Gastrocnemius medialis (tissue), 4 donors: Measurements from ENCODE around the gene OR4B1. TPM values are rescaled to one million over a fixed set of nuclear protein-coding genes. Genes with fewer than 3 reads are reported as not detected.

Experiments
- ATAC-seq, 2 donors: fragments of 150-250 bp; one replicate each; pipeline ENCODE4 v1.9.1; 2016
- DNase-seq, 2 donors: peaks; one replicate each; pipeline ENCODE4 v3.0.0-alpha.2; 2019
- H3K27ac ChIP-seq, 4 donors: fragments of 200-600 bp; sonication (generic); 1 replicate in 1 of 4; 2 replicates in 3 of 4; pipeline ENCODE4 v1.5.1; 2016 to 2018; ENCODE audit warnings: mild to moderate bottlenecking in 2 of 4, moderate library complexity in 1 of 4
- H3K27me3 ChIP-seq, 3 donors: fragments of 200-600 bp; sonication (generic) in 2 of 3; 1 replicate in 1 of 3; 2 replicates in 2 of 3; pipeline versions ENCODE4 v1.5.1 to v1.6.0; 2016 to 2019; ENCODE audit warnings: mild to moderate bottlenecking in 1 of 3, moderate library complexity in 1 of 3
- H3K36me3 ChIP-seq, 2 donors: fragments of 200-600 bp; sonication (generic) in 1 of 2; one replicate each; pipeline ENCODE4 v1.5.1; 2017 to 2018
- H3K4me1 ChIP-seq, 2 donors: fragments of 200-600 bp; sonication (generic) in 1 of 2; one replicate each; pipeline ENCODE4 v1.5.1; 2016 to 2017; ENCODE audit warnings: mild to moderate bottlenecking in 2 of 2
- H3K4me3 ChIP-seq, 4 donors: fragments of 200-600 bp; sonication (generic) in 3 of 4; 1 replicate in 1 of 4; 2 replicates in 3 of 4; pipeline ENCODE4 v1.5.1; 2016 to 2019; ENCODE audit warnings: mild to moderate bottlenecking in 2 of 4
- H3K9me3 ChIP-seq, 3 donors: fragments of 200-600 bp; sonication (generic) in 2 of 3; 1 replicate in 1 of 3; 2 replicates in 2 of 3; pipeline ENCODE4 v1.5.1; 2016 to 2019
- POLR2A ChIP-seq, 2 donors: fragments of 450-650 bp; IDR thresholded peaks; one replicate each; pipeline ENCODE4 v1.6.1; 2017; ENCODE audit warnings: antibody characterized with exemption in 2 of 2, mild to moderate bottlenecking in 2 of 2, moderate library complexity in 2 of 2
- in situ Hi-C, 4 donors: fragments of 200-750 bp; cut with MboI; loops; one replicate each; pipeline versions ENCODE4 v1.15.0 to v1.8.0; 2017; ENCODE audit warnings: low sequenced_read_pairs in 4 of 4
- intact Hi-C: fragments of 100-400 bp; cut with DNase I; formaldehyde crosslinking; loops from one replicate; pipeline ENCODE4 v1.15.1; 2023; ENCODE audit warnings: low total_unique reads
- total RNA-seq, 4 donors: library from RNA; depleted of rRNA; stranded (reverse); fragments of >200 nt; gene quantifications; one replicate each; pipeline versions ENCODE4 v1.1.0 to v1.2.3, GENCODE V29; 2016
- TF ChIP-seq, protein P1 (sequence below), 5 experiments: fragments of 450-650 bp in 3 of 5; fragments of 200-600 bp in 2 of 5; sonication (generic) in 2 of 5; IDR thresholded peaks in 4 of 5; conservative IDR thresholded peaks in 1 of 5; 1 replicate in 4 of 5; 2 replicates in 1 of 5; pipeline ENCODE4 v1.5.1; 2016 to 2019; ENCODE audit warnings: antibody characterized with exemption in 5 of 5, mild to moderate bottlenecking in 3 of 5, moderate library complexity in 3 of 5

The OR4B1 gene
- total RNA-seq, 4 donors from 2014 or later: not detected

DNA sequence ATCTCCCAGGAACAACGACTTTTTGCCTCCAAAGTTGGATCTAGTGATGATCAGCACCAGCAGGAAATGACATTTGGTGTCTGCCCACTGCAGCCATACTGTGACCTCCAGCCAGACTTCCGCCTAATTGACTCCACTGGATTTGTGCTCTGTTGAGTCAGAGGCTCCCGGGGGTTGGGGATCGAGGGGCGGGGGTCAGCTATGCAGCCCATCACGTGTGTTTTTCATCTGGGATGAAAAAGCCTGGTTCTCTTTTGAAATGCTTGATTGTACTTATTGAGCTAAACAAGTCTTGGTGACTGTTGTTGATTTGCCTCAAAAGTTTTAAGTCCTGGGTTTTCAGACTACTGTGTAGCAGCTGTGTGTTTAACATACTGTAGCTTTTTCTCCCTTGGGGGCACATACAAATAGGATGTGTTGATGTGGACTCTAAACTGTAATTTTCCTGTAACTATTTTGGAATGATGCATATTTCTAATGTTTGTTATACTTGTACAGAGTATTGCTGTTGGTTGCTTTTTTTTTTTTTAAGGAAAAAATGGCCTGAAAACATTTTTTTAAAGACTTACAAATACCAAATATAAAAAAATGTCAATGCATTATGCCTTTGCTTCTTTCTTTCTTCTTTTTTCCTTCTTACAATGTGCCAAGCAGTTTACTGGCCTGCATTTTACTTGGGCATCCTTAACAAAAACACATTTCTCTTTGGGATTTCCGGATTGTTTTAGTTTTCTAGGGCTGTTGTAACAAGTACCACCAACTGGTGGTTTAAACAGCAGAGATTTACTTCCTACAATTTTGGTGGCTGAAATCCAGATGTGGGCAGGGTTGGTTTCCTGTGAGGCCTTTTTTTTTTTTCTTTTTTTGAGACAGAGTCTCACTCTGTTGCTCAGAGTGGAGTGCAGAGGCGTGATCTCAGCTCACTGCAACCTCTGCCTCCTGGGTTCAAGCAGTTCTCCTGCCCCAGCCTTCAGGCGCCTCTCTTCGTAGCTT lies 46.1 kb upstream of the OR4B1 start:
- no peak for DNase-seq
- intact Hi-C loops: no loop called here
- H3K27me3 ChIP-seq: no peaks in the 10 kb centered on the region

DNA sequence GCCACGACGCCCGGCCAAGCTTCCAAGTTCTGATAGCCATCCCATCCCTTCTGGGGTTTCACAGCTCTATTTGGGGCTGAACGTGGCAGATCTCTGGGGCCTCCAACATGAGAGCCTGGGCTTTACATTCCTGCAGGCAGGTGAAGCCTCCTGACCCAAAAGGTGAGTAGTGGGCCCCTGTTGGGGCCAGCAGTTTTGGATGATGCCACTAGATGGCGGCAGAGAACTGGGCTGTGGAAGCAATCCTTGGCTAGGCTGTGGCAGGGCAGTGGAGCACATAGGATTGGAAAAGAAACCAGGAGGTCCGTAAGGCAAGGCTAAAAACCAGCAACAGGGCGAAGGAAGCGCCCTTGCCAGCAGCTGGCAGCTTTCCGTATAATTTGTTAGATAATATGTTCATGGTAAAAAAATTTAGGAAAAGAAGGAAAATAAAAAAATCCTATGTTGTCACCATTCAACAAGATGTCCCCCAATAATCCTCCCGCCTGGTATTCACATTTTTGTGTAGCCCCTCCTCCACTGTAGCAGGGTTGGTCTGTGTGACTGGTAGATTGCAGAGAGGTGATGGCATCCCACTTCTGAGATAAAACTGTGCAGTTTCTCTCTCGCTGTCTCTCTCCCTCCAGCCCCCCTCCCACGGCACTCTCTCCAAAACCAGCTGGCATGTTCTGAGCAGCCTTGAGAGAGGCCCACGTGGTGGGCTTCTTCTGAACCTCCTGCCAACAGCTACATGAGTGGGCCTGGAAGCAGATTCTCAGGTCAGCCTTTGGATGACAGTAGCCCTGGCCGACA lies 43.6 kb upstream of the OR4B1 start:
- no peaks in the 10 kb centered on the region for H3K27me3 ChIP-seq
- H3K4me1 ChIP-seq: peaks cover 0 to 4% of the 10 kb centered on the region in 2 donors
- H3K36me3 ChIP-seq: no peaks in the 10 kb centered on the region
- in situ Hi-C loops: no loop called here
- intact Hi-C loops: no loop called here
- H3K4me3 ChIP-seq: peak overlapping the region in 1 of 4 donors; percentile 31
- DNase-seq: peak; percentile 26 to 29
- TF ChIP-seq POLR2A (IDR thresholded peaks at IDR 0.05): no peak
- TF ChIP-seq, protein P1, sequence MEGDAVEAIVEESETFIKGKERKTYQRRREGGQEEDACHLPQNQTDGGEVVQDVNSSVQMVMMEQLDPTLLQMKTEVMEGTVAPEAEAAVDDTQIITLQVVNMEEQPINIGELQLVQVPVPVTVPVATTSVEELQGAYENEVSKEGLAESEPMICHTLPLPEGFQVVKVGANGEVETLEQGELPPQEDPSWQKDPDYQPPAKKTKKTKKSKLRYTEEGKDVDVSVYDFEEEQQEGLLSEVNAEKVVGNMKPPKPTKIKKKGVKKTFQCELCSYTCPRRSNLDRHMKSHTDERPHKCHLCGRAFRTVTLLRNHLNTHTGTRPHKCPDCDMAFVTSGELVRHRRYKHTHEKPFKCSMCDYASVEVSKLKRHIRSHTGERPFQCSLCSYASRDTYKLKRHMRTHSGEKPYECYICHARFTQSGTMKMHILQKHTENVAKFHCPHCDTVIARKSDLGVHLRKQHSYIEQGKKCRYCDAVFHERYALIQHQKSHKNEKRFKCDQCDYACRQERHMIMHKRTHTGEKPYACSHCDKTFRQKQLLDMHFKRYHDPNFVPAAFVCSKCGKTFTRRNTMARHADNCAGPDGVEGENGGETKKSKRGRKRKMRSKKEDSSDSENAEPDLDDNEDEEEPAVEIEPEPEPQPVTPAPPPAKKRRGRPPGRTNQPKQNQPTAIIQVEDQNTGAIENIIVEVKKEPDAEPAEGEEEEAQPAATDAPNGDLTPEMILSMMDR (IDR thresholded peaks at IDR 0.05 in 4 of 5, conservative IDR thresholded peaks at IDR 0.05 in 1 of 5): peak; percentile 57 to 84 (median 74)
- H3K9me3 ChIP-seq: no peaks in the 10 kb centered on the region
- no peak overlapping the region for H3K27ac ChIP-seq
- peak; percentile 60 to 78 for ATAC-seq

More for the DNA sequence above, 46.1 kb upstream of the OR4B1 start:
- Histone ChIP-seq H3K4me3 (no peak overlapping the region), H3K36me3 (no peaks in the 10 kb centered on the region), H3K9me3 (no peaks in the 10 kb centered on the region), H3K4me1 (peaks cover 0 to 4% of the 10 kb centered on the region in 2 donors), H3K27ac (no peak overlapping the region)
- no peak for ATAC-seq
- in situ Hi-C loops: no loop called here
- TF ChIP-seq, protein P1 (IDR thresholded peaks at IDR 0.05 in 4 of 5, conservative IDR thresholded peaks at IDR 0.05 in 1 of 5): no peak
- TF ChIP-seq POLR2A (IDR thresholded peaks at IDR 0.05): no peak

DNA sequence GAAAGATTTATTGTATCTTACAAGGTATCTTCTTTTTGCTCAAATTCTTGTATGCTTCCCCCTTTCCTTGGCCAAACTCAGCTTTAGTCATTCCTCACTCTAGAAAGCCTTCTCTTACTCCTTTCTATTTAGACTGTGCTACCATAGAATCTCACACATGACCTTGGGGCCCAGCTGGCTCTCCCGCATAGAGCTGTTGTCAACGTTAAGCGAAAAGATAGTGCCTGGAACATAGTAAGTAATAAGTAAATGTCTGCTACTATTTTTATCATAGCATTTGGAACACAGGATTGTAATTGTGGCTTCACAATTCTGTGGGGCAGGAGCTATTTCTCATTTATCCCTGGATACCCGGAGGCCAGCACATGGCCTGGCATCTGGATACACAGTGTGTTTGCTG lies 38.9 kb upstream of the OR4B1 start:
- no peaks in the 10 kb centered on the region for H3K36me3 ChIP-seq
- ATAC-seq (no peak), DNase-seq (no peak)
- H3K27me3 ChIP-seq: no peaks in the 10 kb centered on the region
- TF ChIP-seq POLR2A (IDR thresholded peaks at IDR 0.05): no peak
- TF ChIP-seq, protein P1 (IDR thresholded peaks at IDR 0.05 in 4 of 5, conservative IDR thresholded peaks at IDR 0.05 in 1 of 5): no peak
- no peaks in the 10 kb centered on the region for H3K4me1 ChIP-seq
- H3K27ac ChIP-seq: no peak overlapping the region
- no peaks in the 10 kb centered on the region for H3K9me3 ChIP-seq
- in situ Hi-C loops (no loop called here), intact Hi-C loops (no loop called here)
- no peak overlapping the region for H3K4me3 ChIP-seq

DNA sequence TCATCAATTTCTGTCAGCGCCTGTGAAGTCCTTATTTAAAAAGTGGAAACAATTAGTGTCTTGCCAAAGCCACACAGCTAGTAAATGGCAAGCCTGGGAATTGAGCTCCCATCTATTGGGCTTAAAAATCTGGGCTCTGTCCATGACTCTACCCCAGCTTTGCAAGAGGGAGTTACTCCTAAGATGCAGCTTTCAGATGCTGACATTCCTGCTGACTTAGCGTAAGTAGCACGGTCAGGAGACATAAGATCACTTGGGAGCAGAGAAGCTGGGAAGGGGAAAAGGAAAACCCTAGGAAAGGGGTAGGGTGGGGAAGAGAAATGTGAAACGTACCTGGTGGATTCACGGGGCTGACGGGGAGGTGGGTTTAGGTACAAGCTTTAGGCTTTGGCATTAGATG lies 36.0 kb upstream of the OR4B1 start:
- Histone ChIP-seq H3K27me3 (no peaks in the 10 kb centered on the region), H3K36me3 (no peaks in the 10 kb centered on the region), H3K27ac (no peak overlapping the region), H3K9me3 (no peaks in the 10 kb centered on the region), H3K4me3 (no peak overlapping the region), H3K4me1 (no peaks in the 10 kb centered on the region)
- in situ Hi-C loops: no loop called here
- ATAC-seq: no peak
- no peak for DNase-seq
- intact Hi-C loops: no loop called here
- no peak for TF ChIP-seq POLR2A (IDR thresholded peaks at IDR 0.05)
- TF ChIP-seq, protein P1 (IDR thresholded peaks at IDR 0.05 in 4 of 5, conservative IDR thresholded peaks at IDR 0.05 in 1 of 5): no peak
